ENCODE data around the gene COL4A4. TPM values are rescaled to one million over a fixed set of nuclear protein-coding genes. Genes with fewer than 3 reads are reported as not detected.

COL4A4 gene
- total RNA-seq, 1 experiment from 2014 or later: 0.55 TPM

DNA sequence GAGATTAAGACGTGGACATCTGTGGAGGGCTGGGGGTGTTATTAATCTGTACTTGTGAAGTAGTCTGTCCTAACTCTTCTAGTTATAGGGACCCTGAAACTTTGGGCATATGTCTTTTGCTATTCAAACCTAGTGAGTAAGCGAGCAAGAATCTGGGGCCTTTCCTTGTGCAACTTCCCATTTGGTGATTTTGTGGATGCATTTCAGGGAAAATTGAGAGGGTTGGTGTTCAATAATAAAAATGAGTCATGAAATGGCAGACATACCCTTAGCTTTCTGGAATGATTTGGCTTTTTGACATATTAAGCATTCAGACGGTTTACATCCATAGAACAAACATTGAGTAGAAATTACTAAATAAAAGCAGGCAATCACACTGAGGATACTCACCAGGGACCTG lies 17.0 kb downstream of the COL4A4 start:
- Histone ChIP-seq H3K4me1 (ENCODE audit: insufficient read depth, low read length) (no peaks in the 10 kb centered on the region), H3K9me2 (replicated peaks; ENCODE audit: low read length) (no peaks in the 10 kb centered on the region), H4K20me1 (ENCODE audit: low read length) (no peaks in the 10 kb centered on the region), H3K27ac (ENCODE audit: low read length) (no peak overlapping the region), H3K9me3 (ENCODE audit: low read length) (no peaks in the 10 kb centered on the region), H3F3A (ENCODE audit: low read length, unreplicated experiment) (no peaks in the 10 kb centered on the region), H3K4me3 (ENCODE audit: low read length) (no peak overlapping the region), H3K4me2 (ENCODE audit: low read length) (no peak overlapping the region), H2AFZ (ENCODE audit: low read length) (no peak overlapping the region), H3K27me3 (ENCODE audit: low read length) (peaks cover 8% of the 10 kb centered on the region; the same call in 1 of the 2 replicates), H3K9ac (ENCODE audit: low read length) (no peak overlapping the region), H3K36me3 (ENCODE audit: low read depth, low read length) (no peaks in the 10 kb centered on the region), H3K79me2 (ENCODE audit: low read length) (no peaks in the 10 kb centered on the region)
- BruUV-seq (replicated peaks): no TSS peak
- ChIA-PET POLR2A (ENCODE audit: unreplicated experiment) (no interaction called here), CTCF (interaction anchor here (0.6 kb wide), 1 partner anchor 731 kb away, joined by 3 read pairs; no protein-coding TSS in a partner anchor)
- DNase-seq (no peak), ATAC-seq (no peak)
- intact Hi-C loops (cut with micrococcal nuclease): no loop called here
- TF ChIP-seq EZH2 (IDR thresholded peaks at IDR 0.05; ENCODE audit: low read length, unreplicated experiment): no peak
- TF ChIP-seq EZH2phosphoT487 (IDR thresholded peaks at IDR 0.05; ENCODE audit: borderline replicate concordance, low read length): no peak
- TF ChIP-seq, protein P1, sequence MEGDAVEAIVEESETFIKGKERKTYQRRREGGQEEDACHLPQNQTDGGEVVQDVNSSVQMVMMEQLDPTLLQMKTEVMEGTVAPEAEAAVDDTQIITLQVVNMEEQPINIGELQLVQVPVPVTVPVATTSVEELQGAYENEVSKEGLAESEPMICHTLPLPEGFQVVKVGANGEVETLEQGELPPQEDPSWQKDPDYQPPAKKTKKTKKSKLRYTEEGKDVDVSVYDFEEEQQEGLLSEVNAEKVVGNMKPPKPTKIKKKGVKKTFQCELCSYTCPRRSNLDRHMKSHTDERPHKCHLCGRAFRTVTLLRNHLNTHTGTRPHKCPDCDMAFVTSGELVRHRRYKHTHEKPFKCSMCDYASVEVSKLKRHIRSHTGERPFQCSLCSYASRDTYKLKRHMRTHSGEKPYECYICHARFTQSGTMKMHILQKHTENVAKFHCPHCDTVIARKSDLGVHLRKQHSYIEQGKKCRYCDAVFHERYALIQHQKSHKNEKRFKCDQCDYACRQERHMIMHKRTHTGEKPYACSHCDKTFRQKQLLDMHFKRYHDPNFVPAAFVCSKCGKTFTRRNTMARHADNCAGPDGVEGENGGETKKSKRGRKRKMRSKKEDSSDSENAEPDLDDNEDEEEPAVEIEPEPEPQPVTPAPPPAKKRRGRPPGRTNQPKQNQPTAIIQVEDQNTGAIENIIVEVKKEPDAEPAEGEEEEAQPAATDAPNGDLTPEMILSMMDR (conservative IDR thresholded peaks at IDR 0.05; ENCODE audit: low read depth, low read length): no peak

DNA sequence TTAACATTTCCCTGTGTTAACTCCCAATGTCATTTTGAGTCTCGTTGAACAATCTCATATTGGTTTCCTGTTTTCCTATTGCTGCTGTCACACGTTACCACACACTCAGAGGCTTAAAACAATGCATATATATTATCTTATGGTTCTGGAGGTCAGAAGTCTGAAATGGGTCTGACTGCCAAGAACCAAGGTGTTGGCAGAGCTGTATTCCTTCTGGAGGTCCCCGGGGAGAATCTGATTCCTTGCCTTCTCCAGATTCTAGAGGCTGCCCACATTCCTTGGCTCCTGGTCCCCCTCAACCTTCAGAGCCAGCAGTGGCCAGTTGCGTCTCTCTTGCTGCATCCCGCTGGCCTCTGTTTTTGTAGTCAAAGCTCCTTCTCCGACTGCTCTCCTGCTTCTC lies 17.5 kb downstream of the COL4A4 start:
- no peaks in the 10 kb centered on the region for H3K9me3 ChIP-seq (ENCODE audit: low read length)
- no peak overlapping the region for H3K27ac ChIP-seq (ENCODE audit: low read length)
- H3K27me3 ChIP-seq (ENCODE audit: low read length): peaks cover 8% of the 10 kb centered on the region; the same call in 1 of the 2 replicates
- H3K36me3 ChIP-seq (ENCODE audit: low read depth, low read length): no peaks in the 10 kb centered on the region
- H3K9me2 ChIP-seq (replicated peaks; ENCODE audit: low read length): no peaks in the 10 kb centered on the region
- H4K20me1 ChIP-seq (ENCODE audit: low read length): no peaks in the 10 kb centered on the region
- CTCF ChIA-PET: no interaction called here
- no peak for DNase-seq
- H3F3A ChIP-seq (ENCODE audit: low read length, unreplicated experiment): no peaks in the 10 kb centered on the region
- POLR2A ChIA-PET (ENCODE audit: unreplicated experiment): no interaction called here
- BruUV-seq (replicated peaks): no TSS peak
- H3K79me2 ChIP-seq (ENCODE audit: low read length): no peaks in the 10 kb centered on the region
- no peaks in the 10 kb centered on the region for H3K4me1 ChIP-seq (ENCODE audit: insufficient read depth, low read length)
- no peak overlapping the region for H3K4me2 ChIP-seq (ENCODE audit: low read length)
- no peak overlapping the region for H3K4me3 ChIP-seq (ENCODE audit: low read length)
- intact Hi-C loops (cut with micrococcal nuclease): no loop called here
- H3K9ac ChIP-seq (ENCODE audit: low read length): no peak overlapping the region
- TF ChIP-seq, protein P1 (conservative IDR thresholded peaks at IDR 0.05; ENCODE audit: low read depth, low read length): no peak
- TF ChIP-seq EZH2 (IDR thresholded peaks at IDR 0.05; ENCODE audit: low read length, unreplicated experiment) (no peak), EZH2phosphoT487 (IDR thresholded peaks at IDR 0.05; ENCODE audit: borderline replicate concordance, low read length) (no peak)
- H2AFZ ChIP-seq (ENCODE audit: low read length): no peak overlapping the region
- no peak for ATAC-seq

DNA sequence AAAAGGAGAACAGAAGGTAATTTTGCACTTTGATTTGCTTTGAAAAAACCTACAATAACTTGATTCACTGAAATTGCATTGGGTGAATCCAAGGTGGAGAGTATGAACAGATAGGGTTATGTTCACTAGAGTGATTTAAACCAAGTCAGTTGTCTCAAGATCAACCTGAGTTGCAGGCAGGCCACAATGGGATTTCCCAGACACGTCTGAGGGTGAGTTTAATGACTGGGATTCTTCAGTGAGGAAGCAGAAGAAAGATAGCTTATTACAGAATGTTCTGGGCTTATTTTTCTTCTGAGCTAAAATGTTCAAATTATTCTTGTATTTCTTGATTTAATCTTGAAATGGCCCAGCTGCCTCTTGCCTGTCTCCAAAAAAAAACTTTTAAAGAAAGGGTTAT lies 20.1 kb downstream of the COL4A4 start:
- CTCF ChIA-PET: no interaction called here
- no peak overlapping the region for H3K27ac ChIP-seq (ENCODE audit: low read length)
- TF ChIP-seq EZH2 (IDR thresholded peaks at IDR 0.05; ENCODE audit: low read length, unreplicated experiment) (no peak), EZH2phosphoT487 (IDR thresholded peaks at IDR 0.05; ENCODE audit: borderline replicate concordance, low read length) (no peak)
- TF ChIP-seq, protein P1 (conservative IDR thresholded peaks at IDR 0.05; ENCODE audit: low read depth, low read length): no peak
- H3K4me1 ChIP-seq (ENCODE audit: insufficient read depth, low read length): no peaks in the 10 kb centered on the region
- H3K4me3 ChIP-seq (ENCODE audit: low read length): no peak overlapping the region
- H3K4me2 ChIP-seq (ENCODE audit: low read length): no peak overlapping the region
- H4K20me1 ChIP-seq (ENCODE audit: low read length): no peaks in the 10 kb centered on the region
- peaks cover 8% of the 10 kb centered on the region; the same call in 1 of the 2 replicates for H3K27me3 ChIP-seq (ENCODE audit: low read length)
- H3K9ac ChIP-seq (ENCODE audit: low read length): no peak overlapping the region
- H3K9me2 ChIP-seq (replicated peaks; ENCODE audit: low read length): no peaks in the 10 kb centered on the region
- H3K79me2 ChIP-seq (ENCODE audit: low read length): no peaks in the 10 kb centered on the region
- H3K36me3 ChIP-seq (ENCODE audit: low read depth, low read length): no peaks in the 10 kb centered on the region
- ATAC-seq: no peak
- no peak for DNase-seq
- no peaks in the 10 kb centered on the region for H3K9me3 ChIP-seq (ENCODE audit: low read length)
- no peaks in the 10 kb centered on the region for H3F3A ChIP-seq (ENCODE audit: low read length, unreplicated experiment)
- no peak overlapping the region for H2AFZ ChIP-seq (ENCODE audit: low read length)
- intact Hi-C loops (cut with micrococcal nuclease): no loop called here
- no TSS peak for BruUV-seq (replicated peaks)
- POLR2A ChIA-PET (ENCODE audit: unreplicated experiment): no interaction called here

All from PC-3 (cell line).